Measurements from ENCODE around the gene MCM5.

GRCh38 chr22:35381424-35382009 is 18.4 kb upstream of the MCM5 start:
- no peak for TF ChIP-seq POLR2A (IDR thresholded peaks at IDR 0.05)
- TF ChIP-seq, protein P1, sequence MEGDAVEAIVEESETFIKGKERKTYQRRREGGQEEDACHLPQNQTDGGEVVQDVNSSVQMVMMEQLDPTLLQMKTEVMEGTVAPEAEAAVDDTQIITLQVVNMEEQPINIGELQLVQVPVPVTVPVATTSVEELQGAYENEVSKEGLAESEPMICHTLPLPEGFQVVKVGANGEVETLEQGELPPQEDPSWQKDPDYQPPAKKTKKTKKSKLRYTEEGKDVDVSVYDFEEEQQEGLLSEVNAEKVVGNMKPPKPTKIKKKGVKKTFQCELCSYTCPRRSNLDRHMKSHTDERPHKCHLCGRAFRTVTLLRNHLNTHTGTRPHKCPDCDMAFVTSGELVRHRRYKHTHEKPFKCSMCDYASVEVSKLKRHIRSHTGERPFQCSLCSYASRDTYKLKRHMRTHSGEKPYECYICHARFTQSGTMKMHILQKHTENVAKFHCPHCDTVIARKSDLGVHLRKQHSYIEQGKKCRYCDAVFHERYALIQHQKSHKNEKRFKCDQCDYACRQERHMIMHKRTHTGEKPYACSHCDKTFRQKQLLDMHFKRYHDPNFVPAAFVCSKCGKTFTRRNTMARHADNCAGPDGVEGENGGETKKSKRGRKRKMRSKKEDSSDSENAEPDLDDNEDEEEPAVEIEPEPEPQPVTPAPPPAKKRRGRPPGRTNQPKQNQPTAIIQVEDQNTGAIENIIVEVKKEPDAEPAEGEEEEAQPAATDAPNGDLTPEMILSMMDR (IDR thresholded peaks at IDR 0.05): no peak
